NCI-H128 (cell line): Measurements from ENCODE around the gene UBE2E3.
"Not testable (repeated sequence)": the region's sequence is repeated elsewhere in the genome, so short reads cannot be mapped to it uniquely, and the experiment has no call there.

ENCODE experiments used
- DNase-seq: peaks from one replicate; lab custom pipeline; 2025; ENCODE audit not compliant: unreplicated experiment; lab: John Stamatoyannopoulos, UW

UBE2E3 gene

DNA sequence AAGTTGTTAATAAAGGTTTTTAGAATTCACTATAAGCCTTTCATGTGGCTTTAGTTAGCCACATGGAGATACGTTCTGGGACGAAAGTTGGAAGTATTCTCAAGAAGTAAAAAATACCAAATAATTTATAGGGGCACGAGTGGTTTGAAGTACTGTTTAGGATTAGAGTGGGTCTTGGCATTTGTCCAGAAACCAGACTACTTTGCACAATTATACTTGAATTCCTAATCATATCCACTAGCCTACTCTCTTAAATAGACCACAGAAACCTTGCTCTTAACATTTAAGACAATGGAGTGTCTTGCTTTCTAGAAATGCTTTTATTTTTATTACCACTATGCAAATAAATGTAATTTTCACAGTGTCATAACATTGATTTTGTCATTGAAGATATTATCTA, 44.6 kb downstream of the UBE2E3 start:
- DNase-seq: no peak

DNA sequence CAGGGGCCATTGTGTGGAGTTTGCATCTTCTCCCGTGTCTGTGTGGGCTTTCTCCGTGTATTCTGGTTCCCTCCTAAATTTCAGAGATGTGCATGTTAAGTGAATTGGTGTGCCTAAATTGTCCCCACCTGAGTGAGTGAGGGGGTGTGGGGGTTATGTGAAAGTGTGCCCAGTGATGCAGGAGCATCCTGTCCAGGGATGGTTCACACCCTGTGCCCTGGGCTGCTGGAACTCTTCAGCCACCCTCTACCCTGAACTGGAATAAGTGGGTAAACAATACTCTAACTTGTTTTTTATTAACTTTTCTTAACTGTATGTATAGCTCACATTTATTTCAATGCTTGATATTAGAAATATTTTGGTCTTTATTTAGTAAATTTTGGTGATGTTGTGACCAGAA, 56.0 kb downstream of the UBE2E3 start:
- no peak for DNase-seq

DNA sequence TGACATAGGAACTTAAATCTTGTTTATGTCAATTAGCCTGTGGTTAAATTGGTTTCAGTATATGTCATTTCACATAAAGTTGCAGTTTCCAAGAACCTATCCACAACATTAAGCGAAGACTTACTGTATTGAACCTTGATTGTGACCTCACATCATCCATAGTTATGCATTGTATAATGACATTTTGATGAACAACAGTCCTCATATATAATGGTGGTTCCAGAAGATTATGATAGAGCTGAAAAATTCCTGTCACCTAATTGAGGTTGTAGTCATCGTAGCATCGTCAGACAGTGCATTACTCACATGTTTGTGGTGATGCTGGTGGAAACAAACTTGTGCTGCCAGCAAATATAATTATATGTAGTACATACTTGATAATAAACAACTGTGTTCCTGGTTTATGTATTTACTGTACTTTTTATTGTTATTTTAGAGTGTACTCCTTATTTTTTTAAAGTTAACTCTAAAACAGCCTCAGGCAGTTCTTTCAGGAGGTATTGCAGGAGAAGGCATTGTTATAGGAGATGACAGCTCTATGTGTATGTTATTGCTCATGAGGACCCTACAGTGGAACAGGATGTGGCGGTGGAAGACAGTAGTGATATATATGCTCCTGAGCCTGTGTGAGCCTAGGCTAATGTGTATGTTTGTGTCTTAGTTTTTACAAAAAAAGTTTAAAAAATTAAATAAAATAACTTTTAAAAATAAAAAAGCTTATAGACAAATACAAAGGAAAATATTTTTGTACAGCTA, 56.6 kb downstream of the UBE2E3 start:
- no peak for DNase-seq

DNA sequence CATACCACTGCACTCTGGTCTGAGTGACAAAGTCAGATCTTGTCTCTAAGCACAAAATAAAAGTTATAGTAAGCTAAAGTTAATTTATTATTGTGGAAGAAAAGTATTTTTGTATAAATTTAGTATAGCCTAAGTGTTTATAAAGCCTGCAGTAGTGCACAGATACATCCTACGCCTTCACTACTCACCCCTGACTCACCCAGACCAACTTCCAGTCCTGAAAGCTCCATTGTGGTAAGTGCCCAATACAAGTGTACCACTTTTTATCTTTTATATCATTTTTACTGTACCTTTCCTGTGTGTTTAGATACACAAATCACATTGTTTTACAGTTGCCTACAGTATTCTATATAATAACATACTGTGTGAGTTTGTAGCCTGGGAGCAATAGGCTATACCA, 57.5 kb downstream of the UBE2E3 start:
- no peak for DNase-seq

DNA sequence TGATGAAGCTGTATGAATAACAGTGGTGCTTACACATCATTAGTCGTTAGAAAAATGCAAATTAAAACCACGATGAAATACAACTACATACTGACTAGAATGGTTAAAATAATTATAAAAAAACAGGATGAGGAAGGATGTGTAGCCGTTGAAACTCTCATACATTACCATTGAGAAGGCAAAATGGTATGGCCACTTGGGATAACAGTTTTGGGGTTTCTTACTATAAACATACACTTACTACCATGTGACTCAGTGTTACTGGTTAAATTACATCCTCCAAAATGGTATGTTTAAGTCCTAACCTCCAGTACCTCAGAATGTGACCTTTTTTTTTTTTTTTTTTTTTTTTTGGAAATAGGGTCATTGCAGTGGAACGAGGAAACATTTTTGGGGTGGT, 58.4 kb downstream of the UBE2E3 start:
- no peak for DNase-seq

DNA sequence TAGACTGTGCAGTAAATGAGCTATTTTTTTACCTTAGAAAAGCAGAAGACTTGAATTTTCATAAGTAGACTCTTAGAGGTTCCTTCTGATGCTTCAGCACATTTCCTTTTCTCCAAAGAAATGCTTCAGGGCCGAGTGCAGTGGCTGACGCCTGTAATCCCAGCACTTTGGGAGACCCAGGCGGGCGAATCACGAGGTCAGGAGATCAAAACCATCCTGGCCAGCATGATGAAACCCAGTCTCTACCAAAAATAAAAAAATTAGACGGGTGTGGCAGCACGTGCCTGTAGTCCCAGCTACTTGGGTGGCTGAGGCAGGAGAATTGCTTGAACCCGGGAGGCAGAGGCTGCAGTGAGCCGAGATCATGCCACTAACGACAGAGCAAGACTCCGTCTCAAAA, 60.4 kb downstream of the UBE2E3 start:
- not testable (repeated sequence) for DNase-seq

DNA sequence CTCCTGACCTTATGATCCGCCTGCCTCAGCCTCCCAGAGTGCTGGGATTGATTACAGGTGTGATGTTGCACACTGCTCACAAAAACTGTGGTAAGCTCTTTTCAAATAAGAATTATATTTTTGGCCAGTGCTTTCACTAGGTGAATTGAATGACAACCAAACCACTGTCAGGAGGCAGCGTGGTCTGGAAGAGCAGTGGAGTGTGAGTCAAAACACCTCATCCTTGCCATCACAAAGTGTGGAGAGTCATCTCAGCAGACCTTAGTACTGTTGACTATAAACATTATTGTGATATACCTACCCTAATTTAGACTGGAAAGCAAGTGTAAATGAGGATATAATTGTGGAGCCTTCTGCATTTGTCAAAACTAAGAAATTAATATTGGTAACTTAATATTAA, 61.3 kb downstream of the UBE2E3 start:
- no peak for DNase-seq

DNA sequence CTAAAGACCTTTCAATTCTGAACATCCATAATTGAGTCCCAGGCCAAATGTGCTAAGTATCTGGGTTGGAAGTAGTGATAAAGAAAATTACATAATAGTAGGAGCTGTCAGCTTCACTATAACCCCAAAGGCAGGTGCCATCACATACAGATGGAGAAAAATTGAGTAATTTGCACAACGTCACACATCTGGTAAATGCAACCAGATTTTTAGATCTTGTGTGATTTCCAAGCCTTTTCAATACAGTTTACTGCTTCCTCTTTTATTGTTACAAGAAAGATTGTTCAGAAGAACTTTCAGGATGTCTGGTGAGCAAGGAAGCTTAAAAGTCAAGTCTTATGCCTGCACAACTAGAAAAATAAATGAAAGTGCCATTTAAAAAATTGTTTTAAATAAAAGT, 62.3 kb downstream of the UBE2E3 start:
- no peak for DNase-seq

DNA sequence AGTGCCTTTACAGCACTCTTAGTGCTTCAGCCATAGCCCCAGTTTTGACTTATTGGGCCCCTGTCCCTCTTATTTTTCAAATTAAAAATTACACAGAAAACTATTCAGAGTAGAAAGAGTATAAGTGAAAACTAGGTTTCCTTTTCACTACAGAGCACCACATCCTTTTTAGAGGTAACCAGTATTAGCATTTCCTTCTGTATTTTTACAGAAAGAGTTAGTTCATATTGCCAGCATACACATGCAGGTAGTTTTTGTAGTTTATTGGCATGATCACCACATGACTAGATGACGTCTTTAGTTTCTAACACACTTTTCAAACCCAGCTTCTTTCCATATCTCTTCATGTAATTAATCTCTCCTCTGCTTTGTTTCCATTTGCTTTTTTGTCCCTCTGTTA, 66.4 kb downstream of the UBE2E3 start:
- DNase-seq: no peak

DNA sequence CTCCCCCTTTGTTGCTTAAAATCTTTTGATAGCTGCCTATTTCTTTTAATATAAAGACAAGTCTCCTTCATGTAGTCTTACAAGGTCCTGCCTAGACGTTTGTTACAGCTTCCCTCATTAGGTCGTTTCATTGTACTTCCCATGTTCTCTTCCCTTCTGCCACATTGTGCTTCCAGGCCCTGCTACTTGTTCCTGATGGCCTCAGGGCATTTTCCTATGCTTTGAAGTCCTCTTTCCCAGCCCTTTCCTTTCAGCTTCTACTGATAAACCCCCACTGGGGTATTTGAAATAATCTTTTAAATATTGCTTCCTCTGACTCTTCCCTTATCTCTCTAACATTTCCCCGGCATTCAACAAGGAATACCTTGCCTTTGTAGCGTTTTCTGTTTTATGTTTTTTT, 67.4 kb downstream of the UBE2E3 start:
- DNase-seq: no peak

DNA sequence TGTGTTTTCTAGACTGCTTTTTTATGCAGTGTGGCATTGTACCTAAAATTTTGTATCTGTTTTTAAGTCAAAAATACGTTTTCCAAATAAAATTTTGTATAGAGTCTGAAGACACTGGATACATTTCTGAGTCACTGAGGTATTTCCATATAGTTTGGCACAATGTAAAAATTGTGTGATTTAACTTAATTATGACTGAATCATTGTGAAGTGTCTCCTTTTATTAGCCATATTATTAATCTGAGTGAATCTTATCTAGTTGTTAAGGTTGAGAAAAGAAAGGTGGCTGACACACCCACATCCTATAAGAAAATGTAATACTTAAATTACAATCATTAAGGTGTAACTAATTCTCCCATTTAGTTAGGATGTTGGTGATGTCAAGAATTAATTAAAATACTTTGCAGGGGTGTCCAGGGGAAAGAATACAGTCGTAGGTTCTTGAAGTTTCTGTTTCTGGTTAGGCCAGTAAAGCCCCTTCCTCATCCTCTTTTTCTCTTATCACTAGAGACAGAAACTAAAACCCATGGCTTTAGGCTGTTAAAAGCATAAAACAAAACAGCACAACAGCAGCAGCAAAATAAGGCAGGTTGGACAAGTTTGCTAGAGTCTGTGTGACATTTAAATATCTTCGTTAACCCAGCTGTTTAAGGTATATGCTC, 71.6 kb downstream of the UBE2E3 start:
- no peak for DNase-seq

DNA sequence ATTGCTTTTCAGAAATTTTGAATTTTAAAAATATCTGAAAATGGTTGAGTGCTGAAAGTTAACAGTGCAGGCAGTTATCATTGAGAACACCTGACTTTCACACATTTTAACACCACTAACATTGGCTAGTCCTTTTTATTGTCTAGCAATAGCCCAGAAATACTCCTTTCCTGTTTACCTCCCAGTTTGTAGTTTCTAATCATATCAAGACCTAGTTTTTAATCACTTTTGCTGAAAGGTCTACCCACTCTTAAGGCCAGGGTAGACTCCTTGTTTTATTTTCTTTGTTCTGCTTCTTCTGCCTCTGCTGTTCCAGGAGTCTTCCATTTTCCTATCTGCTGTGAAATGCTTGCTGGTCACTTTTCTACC, 72.1 kb downstream of the UBE2E3 start:
- DNase-seq: no peak

DNA sequence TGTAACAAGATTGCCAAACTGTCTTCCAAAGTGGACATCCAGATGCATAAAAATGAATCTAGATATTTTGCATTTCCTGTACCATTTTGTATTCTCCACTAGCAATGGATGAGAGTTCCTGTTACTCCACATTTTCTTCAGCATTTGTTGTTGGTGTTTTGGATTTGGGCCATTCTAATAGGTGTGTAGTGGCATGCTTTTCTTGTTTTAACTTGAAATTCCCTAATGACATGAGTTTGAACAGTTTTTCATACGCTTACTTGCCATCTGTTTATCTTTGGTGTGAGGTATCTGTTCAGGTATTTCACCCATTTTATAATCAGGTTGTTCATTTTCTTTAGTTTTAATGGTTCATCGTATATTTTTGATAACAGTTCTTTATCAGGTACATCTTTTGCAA, 73.9 kb downstream of the UBE2E3 start:
- no peak for DNase-seq

DNA sequence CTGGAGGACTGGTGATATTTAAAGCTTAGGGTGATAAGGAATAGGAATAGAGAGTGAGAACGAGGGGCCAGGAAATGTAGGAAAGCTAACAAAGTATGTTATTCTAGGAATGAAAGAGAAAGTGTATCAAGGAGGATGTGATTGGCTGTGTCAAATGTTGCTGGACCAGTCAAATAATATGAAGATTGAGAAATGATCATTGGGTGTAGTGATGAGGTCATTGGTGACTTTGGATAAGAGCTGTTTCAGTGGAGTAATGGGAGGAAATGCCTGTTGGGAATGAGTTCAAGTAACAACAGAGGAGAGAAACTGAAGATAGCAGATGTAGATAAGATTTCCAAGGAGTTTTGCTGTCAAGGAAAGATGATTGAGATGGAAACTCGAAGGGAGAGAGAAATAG, 74.4 kb downstream of the UBE2E3 start:
- no peak for DNase-seq

DNA sequence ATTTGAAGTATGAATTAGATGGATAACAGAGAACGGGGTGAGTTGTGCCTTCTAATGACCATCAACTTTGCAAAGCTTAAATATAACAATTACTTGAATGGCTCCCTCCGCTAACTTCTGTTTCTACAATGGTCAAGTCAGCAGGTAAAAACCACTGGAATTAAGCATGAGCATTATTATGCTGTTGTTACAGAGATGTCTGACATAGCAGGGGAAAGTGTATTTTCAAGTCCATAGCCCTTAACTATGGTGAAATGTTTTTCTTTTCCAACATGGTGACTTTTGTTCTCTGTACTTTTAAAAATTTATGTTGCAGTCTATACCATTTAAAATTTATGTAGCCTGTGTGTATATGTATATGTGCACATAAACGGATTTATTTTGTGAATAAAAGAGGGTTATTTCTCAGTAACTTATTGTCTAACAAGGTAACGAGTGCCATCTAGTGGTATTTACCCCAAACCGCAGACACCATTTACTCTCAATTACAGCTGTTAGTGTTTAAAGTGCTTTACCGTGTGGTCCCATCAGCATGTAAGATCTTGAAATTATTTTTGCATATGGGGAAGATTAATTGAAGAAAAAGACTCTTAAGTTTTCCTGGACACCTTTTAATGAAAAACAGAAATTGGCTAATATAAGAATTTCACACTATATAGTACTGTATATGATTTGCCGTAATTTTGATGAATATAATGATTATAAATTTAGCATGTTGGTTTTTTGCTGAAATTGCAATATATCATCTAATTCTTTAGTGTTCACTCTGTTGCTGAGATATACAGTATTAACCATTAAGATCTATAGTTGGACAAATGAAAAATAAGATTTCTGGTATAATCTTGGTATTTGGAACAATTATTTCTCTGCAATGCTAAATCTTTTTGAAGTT, 78.2 kb downstream of the UBE2E3 start:
- DNase-seq: no peak

DNA sequence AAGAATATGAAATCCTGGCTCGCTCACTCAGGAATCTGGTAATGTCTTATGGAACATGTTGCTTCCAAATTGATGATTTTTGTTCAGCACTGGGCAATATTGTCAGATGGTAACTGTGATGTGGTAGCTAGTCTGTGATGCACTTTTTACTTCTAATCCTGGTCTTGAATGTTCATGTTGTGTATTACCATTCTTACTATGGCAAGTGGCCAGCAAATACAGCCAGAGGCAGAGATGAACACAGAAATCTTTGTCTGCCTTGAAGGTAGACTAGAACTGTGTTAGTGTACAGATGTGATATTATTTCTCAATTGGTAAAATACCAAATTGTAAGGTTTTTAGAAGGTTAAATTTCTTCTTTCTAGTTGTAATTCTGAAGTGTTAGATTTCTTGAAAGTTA, 83.3 kb downstream of the UBE2E3 start:
- no peak for DNase-seq

DNA sequence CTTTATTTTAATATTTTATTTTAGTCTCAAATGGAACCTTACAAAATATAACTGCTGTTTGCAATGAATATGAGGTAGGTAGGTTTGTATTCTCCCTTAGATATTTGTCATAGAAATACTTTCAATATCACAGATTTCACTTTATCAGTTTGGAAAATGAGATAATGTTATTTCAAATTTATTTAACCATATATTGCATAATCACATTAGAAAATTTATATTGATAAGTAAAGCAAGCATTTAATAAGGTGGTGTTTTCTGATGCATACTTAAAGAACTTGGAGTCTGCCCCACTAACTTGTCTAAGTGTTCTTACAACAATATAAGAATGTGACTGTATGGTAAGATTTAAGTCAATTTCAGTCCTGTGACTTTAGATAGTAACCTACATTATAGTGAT, 85.1 kb downstream of the UBE2E3 start:
- DNase-seq: no peak

DNA sequence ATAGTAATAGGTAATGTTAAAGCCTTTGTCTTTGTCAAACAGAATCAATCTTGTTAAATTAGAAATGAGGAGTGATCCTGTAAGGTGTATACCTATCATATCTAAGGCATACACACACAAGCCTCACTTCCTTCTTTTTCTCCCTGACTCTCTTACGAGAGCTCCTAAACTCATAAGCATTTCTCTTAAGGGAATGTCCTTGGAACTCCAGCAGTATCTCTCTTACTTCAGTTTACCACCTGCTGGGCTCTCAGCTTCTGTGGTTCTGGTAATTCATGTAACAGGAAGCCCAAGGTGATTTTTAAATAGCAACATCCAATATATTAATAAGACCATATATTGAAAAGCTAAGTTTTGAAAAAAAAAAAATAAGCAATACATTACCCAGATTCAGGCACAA, 85.9 kb downstream of the UBE2E3 start:
- DNase-seq: no peak

DNA sequence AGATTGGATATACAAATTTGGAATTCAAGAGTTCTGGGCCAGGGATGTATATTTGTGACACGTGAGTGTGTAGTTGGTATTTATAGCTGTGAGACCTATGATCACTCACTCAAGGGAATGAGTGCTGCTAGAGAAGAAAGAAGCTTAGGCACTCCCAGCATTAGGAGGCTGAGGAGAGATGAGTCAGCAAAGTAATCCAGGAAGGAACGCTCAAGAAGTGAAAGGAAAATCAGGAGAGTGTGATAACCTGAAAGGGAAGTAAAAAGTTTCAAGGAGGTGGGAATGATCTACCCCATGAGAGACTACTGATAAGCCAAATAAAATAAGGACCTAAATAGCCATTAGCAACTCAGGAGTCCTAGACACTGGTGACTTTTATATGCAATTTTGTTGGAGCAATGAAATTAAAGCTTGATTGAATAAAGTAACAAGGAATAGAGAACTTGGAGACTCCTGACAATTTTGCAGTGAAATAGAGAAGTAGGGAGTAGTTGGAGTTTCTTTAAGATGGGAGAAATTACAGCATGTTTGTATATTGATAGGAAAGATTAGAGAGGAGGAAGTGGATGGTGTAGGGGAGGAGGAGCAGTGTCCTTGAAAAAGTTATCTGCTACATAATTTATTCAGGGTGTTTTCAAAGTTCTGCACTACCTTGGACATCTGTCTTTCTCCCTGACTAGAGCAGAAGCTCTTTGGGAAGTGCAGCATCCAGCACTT, 89.9 kb downstream of the UBE2E3 start:
- DNase-seq: no peak

DNA sequence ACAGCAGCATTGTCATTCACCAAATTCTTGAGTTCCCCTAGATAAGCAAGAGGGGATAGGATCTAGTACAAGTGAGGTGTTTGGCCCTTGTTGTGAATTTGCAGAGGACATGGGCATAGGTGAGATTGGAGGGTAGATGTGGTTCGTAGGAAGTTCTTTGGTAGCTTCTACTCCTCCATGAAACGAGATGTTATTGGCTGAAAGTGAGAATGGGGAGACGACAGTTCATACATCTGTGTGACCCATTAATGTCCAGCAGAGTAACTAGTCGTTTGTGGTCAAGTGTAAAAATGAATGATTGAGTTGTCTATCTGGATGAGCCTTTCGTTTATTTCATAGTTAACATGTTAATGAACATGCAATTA, 90.4 kb downstream of the UBE2E3 start:
- no peak for DNase-seq

DNA sequence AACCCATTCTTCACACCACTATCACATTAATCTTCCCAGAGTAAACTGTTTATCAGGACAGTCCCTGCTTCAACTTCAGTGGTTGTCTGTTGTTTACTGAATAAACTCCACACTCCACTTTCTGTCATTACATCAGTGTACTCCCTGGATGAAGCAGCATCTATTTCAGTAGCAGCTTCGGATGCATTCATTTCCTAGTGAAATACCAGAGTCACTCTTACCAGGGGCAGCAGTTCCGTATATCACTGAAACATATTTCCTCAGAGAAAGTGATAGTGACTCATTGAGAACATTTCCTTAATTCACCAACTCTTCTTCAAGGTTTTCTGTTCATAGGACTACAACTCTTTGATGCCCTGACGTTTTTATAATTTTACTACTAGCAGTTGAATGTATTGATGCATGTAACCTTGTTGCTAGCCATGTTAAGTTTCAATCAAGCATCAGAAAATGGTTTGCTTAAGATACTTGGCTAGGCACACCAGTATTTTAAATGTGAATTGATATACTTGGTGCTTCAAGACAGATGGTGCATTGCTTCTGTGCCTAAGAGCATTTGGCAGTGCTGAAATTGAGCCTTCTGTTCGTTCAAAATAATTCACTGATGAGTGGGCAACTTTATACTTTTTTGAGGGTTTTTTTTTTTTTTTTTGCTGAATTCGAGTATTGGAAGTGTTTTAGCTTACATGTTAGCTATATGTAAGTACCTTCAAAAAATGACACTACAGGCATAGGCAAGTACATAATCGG, 92.3 kb downstream of the UBE2E3 start:
- no peak for DNase-seq
